Stimulated activated CD4-positive, alpha-beta T cell treated with anti-CD3 and anti-CD28 coated beads, Interleukin-15, amount 100 ng/mL, for 48 hours (primary cell): Measurements from ENCODE around the gene FAM167B.

Source experiments
- DNase-seq, 2 donors: peaks; one replicate each; pipeline ENCODE4 v3.0.0-alpha.2; 2020; ENCODE audit warnings: low read depth in 2 of 2

FAM167B gene

GRCh38 chr1:32223683-32224082, 23.3 kb upstream of the FAM167B start:
- DNase-seq = no peak

GRCh38 chr1:32224285-32224684, 22.7 kb upstream of the FAM167B start:
- no peak for DNase-seq

GRCh38 chr1:32228771-32229170, 18.3 kb upstream of the FAM167B start:
- DNase-seq = no peak

DNA sequence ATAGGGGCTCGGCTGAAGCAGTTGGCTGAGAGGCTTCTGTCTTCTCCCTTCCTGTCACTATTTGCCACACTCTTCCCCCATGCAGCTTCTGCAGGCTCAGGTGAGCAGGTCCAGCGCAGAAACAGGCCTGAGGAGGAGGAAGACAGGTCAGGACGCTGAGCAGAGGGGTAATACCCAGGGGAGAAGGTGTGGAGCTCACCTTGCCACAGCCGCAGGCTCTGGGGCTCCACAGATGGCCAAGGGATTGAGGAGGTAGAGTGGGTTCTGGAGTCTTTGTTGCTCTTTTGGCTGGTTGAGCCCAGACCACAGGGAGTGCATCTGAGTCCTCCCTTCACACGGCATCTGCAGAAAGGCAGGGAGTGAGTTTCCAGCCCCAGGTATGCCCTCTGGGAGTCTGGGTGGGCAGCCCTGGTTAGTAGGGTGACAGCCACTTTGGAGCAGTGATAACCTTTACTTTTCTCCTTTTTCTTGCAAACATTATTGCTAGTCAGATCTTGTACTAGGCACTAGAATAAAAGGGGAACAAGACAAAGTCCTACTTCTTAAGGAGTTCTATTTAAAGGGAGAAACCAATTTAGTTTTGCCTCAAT, 15.1 kb upstream of the FAM167B start:
- DNase-seq = no peak

- DNase-seq = no peak
These were observed 14.3 kb upstream of the FAM167B start for GRCh38 chr1:32232558-32233304.

DNA sequence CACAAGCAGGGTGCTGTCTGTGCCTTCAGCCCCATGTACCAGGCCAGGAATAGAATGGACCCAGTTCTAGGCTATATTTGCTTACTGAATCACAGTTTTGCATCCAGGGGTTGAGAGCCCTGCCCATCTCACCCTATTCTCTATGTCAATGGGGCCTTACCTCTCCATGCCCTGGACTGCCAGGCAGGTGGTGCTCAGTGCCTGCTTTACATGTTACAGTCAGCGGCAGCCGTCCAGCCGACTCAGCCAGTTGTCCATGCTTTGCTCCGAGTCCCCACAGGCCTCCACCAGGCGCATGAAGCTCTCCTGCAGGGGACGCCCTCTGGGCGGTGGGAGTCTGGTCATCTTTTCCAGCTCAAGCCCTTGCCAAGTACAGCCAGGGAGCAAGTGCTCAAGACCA, 12.2 kb upstream of the FAM167B start:
- DNase-seq = no peak

GRCh38 chr1:32239337-32239736, 7.7 kb upstream of the FAM167B start:
- DNase-seq = no peak

- DNase-seq = no peak
These were observed 7.3 kb upstream of the FAM167B start for GRCh38 chr1:32239790-32240139.

DNA sequence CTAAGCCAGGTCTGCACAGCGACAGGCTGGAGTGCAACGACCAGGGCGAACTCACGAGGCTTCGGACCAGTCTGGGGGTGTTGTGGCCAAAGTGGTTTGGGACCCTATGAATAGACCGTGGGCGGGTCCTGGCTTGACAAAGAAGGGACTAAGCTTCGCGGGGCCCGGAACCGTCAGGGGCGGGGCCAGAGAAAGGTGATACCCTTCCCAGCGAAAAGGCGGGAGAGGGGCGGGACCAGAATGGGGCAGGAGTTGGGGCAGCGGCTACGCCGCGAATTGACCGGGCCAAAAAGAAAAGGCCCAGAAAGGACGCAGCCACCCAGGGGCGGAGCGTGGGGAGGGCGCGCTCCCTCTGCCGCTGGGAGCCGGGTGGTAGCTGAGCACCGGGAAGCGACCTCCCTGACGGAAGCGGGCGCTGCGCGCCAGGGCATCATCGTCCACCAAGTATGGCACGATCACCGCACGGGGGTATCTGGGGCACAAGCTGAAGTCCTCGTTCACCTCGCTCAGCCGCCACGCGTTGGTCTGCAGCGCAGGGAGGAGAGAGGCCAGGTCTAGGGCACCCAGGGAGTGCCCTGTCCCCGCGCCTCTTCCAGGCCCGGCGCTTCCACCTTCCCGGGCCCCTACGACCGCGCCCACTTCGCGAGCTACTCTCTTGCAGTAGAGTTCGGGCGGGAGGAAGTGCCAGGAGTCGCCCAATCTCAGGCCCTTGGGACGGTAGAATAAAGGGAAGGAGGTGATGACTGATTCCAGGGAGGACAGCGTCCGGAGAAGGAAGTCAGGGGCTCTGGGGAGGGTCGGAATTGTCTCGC, 6.7 kb upstream of the FAM167B start:
- DNase-seq = no peak

- no peak for DNase-seq
These were observed 5.8 kb upstream of the FAM167B start for GRCh38 chr1:32241001-32241763.

- DNase-seq = no peak
These were observed 4.6 kb upstream of the FAM167B start for GRCh38 chr1:32242341-32242851.

DNA sequence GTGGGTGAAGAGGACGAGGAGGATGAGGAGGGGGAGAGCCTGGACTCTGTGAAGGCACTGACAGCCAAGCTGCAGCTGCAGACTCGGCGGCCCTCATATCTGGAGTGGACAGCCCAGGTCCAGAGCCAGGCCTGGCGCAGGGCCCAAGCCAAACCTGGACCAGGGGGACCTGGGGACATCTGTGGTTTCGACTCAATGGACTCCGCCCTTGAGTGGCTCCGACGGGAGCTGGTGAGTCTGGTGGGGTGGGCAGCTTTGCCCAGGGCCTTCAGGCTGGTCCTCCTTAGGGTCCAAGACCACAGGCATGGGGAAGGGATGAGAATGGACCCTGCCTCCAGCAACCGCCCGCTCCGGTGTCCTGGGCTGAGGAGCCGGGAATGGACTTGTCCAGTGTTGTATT, 430 bp downstream of the FAM167B start:
- DNase-seq = no peak

- peak; percentile 69 to 84 for DNase-seq
These were observed 1.2 kb downstream of the FAM167B start for GRCh38 chr1:32247983-32248889.

DNA sequence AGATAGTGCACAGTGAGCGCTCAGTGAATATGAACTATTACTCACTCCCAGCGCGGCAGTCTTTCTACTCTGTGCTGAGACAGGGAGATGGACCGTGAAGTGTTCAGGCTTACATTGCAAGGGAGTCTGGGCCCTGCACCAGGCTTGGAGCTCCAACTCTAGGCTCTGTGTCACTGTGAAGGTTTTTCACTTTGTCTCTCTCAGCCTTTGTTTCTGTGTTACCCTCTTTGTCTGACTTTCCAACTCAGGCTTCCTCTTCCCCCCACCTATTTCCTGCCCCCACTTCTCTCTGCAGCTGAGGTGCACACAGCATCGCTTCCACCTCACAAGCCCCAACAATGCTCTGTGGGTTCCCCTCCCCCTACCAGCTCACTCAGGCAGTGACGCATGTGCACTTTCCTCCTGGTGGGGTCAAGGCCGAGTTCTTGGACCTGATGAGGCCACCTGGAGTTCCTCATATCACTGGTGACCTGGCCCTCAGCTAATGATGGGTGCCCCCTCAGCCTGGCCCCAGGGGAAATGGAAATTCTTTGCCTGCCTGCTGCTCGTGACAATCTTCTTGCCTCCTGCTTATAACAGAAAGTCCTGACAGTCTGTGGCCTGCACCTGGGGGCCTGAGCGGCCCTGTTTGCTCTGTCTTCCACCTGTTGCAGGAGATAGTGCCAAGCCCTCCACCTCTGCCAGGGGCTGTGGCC, 3.0 kb downstream of the FAM167B start:
- peak; percentile 64 to 75 for DNase-seq

DNA sequence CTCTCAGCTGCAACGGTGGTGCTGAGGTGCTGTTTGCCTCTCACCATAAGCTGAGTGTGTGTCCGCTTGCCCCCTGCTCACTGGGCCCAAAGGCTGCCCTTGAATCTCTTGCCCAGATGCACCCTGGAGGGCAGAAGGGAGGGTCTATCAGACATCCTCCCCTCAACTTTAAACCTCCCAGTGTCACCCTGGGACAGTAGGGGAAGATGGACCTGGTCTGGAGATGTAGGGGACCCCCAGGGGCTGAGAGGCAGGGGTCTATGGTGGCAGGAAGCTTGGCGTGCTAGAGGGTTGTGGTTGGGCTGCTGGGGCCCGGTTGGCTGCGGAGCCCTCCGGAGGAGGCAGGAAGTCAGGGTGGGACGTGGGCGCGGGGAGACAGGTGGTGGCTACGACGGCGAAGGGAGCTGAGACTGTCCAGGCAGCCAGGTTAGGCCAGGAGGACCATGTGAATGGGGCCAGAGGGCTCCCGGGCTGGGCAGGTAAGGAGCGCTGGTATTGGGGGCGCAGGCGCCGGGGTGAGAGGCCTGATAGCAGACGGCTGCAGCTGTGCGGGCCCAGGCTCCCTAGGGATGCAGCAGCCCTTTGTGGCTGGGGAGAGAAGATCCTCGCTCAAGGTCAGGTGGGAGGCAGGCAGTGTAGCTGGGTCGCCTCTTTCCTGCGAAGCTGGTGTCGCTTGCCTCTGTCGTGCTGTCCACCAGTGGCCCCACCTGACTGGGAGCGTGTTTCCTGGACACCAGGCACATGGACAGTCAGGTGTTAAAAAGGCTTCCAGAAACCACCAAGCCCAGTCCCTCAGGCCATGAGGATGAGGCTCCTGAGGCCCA, 4.1 kb downstream of the FAM167B start, which contains the start of gene LCK:
TSS of gene LCK (plus strand) at position 373 of the 824 bp plus-strand sequence. CDS start 23,065 bp downstream, outside the sequence.
- peak; percentile 65 to 70 for DNase-seq

- DNase-seq = no peak
These were observed 8.3 kb downstream of the FAM167B start for GRCh38 chr1:32255072-32256071.

- DNase-seq = no peak
These were observed 9.6 kb downstream of the FAM167B start for GRCh38 chr1:32256473-32257226.
